Measurements from ENCODE around the gene ANP32E. TPM values are rescaled to one million over a fixed set of nuclear protein-coding genes. Genes with fewer than 3 reads are reported as not detected.

Gene ANP32E
- total and polyA plus RNA-seq, 2 of the 8 experiments (the other 6 are each of a cell fraction or from before 2014, with no cell fraction given), result 20.7 to 123 TPM

DNA sequence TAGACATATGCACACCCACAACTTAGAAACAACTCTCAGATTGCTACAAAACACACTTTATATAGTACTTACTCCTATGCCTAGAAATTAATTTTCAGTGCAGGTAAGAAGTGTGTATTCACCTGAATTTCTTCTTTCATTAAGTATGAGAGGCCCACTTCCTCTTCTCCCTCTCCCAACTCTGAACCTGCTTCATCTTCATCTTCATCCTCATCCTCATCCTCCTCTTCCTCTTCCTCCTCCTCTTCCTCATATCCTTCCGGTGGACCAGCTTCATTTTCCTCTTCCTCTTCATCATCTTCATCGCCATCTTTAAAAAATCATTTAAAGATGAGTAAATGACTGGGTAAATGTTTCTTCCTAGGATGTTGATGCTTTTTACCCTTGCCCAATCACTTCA lies 9.4 kb downstream of the ANP32E start:
- no peak overlapping the region for H3K14ac ChIP-seq (ENCODE audit: insufficient read length)
- H3K23me2 ChIP-seq (ENCODE audit: low read depth, low read length), result no peaks in the 10 kb centered on the region
- H4K20me1 ChIP-seq (replicated peaks in 1 of 2; ENCODE audit: control insufficient read depth in 1 of 2, insufficient read depth in 2 of 2, low read length in 2 of 2), result peaks cover 2 to 4% of the 10 kb centered on the region in 2 experiments
- H2BK20ac ChIP-seq (ENCODE audit: low read length), result no peak overlapping the region
- H2BK15ac ChIP-seq (ENCODE audit: low read length), result no peak overlapping the region
- H3K18ac ChIP-seq (ENCODE audit: extremely low read depth, low read length), result no peak overlapping the region
- no peak overlapping the region for H3K9ac ChIP-seq (replicated peaks in 1 of 4; ENCODE audit: extremely low read depth in 1 of 4, low read depth in 3 of 4, low read length in 3 of 4)
- FAIRE-seq (no peak), DNase-seq (ENCODE audit: low read depth in 1 of 2, low spot score in 2 of 2) (no peak)
- CTCF ChIA-PET (ENCODE audit: partially characterized antibody), result interaction anchor here (0.6 to 1.1 kb wide), 2 partner anchors 12 to 35 kb away, joined by 3 read pairs; no protein-coding TSS in a partner anchor
- no peaks in the 10 kb centered on the region for H3K27me3 ChIP-seq (replicated peaks in 1 of 4; ENCODE audit: control insufficient read depth in 3 of 4, extremely low read depth in 1 of 4, insufficient read depth in 3 of 4, low read length in 3 of 4)
- peaks cover 0 to 20% of the 10 kb centered on the region in 2 experiments; a peak in 2 of 4 replicates for H3K79me2 ChIP-seq (ENCODE audit: control insufficient read depth in 1 of 2, insufficient read depth in 2 of 2, low read length in 2 of 2)
- no peak overlapping the region for H2AFZ ChIP-seq (ENCODE audit: low read length)
- WGBS, 2 experiments (ENCODE audit: extremely low coverage in 1 of 2, insufficient coverage in 1 of 2, insufficient read length in 1 of 2, insufficient replicate concordance in 2 of 2, low coverage in 1 of 2, low lambda C conversion rate in 2 of 2, missing lambda C conversion rate in 1 of 2), result 100% methylated on average over 1 to 2 of the region's 2 CpGs
- no peak overlapping the region for H4K91ac ChIP-seq (replicated peaks; ENCODE audit: insufficient read length, low read length)
- no peaks in the 10 kb centered on the region for H3K79me1 ChIP-seq (ENCODE audit: low read depth, low read length)
- no peak overlapping the region for H2BK12ac ChIP-seq (ENCODE audit: low read depth, low read length)
- no peak overlapping the region for H2AK5ac ChIP-seq (ENCODE audit: low read depth, low read length)
- no peak overlapping the region for H3K4me2 ChIP-seq (ENCODE audit: insufficient read depth in 1 of 2, low read depth in 2 of 2, low read length in 2 of 2)
- H3K4me3 ChIP-seq (ENCODE audit: extremely low read depth in 1 of 4, insufficient read depth in 2 of 4, low read depth in 3 of 4, low read length in 4 of 4), result no peak overlapping the region
- no peaks in the 10 kb centered on the region for H3K4me1 ChIP-seq (replicated peaks in 1 of 4; ENCODE audit: control insufficient read depth in 3 of 4, insufficient read depth in 4 of 4, low read length in 3 of 4)
- H3K56ac ChIP-seq (replicated peaks; ENCODE audit: insufficient read length, low read depth, low read length), result no peak overlapping the region
- H2BK120ac ChIP-seq (replicated peaks; ENCODE audit: low read depth, low read length), result no peak overlapping the region
- no peak overlapping the region for H4K8ac ChIP-seq (ENCODE audit: extremely low read depth, insufficient read depth, low read length)
- no peak overlapping the region for H2BK5ac ChIP-seq (ENCODE audit: low read depth, low read length)
- no peaks in the 10 kb centered on the region for H3K9me3 ChIP-seq (ENCODE audit: insufficient read depth in 2 of 2, low read depth in 1 of 2, low read length in 1 of 2)
- POLR2A ChIA-PET (ENCODE audit: partially characterized antibody), result interaction anchor here (1.4 kb wide), 1 partner anchor 9 kb away, joined by 3 read pairs; no protein-coding TSS in a partner anchor
- H3K23ac ChIP-seq (ENCODE audit: insufficient read length), result no peak overlapping the region
- no peak overlapping the region for H3K27ac ChIP-seq (ENCODE audit: low read depth, low read length)
- no peak overlapping the region for H4K5ac ChIP-seq (ENCODE audit: insufficient read length, low read depth, low read length)
- H3K4ac ChIP-seq (replicated peaks; ENCODE audit: insufficient read length, low read depth, low read length), result no peak overlapping the region
- peaks cover 14 to 65% (median 49%) of the 10 kb centered on the region in 4 experiments for H3K36me3 ChIP-seq (ENCODE audit: control insufficient read depth in 2 of 4, insufficient read depth in 4 of 4, low read length in 3 of 4)
- no peak for TF ChIP-seq SIN3A (conservative IDR thresholded peaks at IDR 0.05 in 1 of 2, IDR thresholded peaks at IDR 0.05 in 1 of 2; ENCODE audit: low read depth in 1 of 2, low read length in 2 of 2)
- no peak for TF ChIP-seq RAD21 (IDR thresholded peaks at IDR 0.05 in 1 of 2, conservative IDR thresholded peaks at IDR 0.05 in 1 of 2; ENCODE audit: low read depth in 2 of 2, low read length in 2 of 2)
- no peak for TF ChIP-seq FOSL1 (IDR thresholded peaks at IDR 0.05; ENCODE audit: insufficient read depth, low read depth, low read length)
- no peak for TF ChIP-seq SP2 (IDR thresholded peaks at IDR 0.05; ENCODE audit: low read length)
- no peak for TF ChIP-seq CBX8 (IDR thresholded peaks at IDR 0.05; ENCODE audit: borderline replicate concordance, low read depth, low read length)
- no peak for TF ChIP-seq CBX5 (IDR thresholded peaks at IDR 0.05; ENCODE audit: low read depth, low read length)
- TF ChIP-seq TAF7 (optimal IDR thresholded peaks at IDR 0.05; ENCODE audit: borderline replicate concordance, low read depth, low read length), result no peak
- no peak for TF ChIP-seq ZNF274 (IDR thresholded peaks at IDR 0.05; ENCODE audit: borderline replicate concordance, extremely low read depth, low read length)
- TF ChIP-seq EZH2 (IDR thresholded peaks at IDR 0.05; ENCODE audit: low read depth, low read length, severe bottlenecking), result no peak
- no peak for TF ChIP-seq CEBPB (IDR thresholded peaks at IDR 0.05; ENCODE audit: low read depth, low read length)
- no peak for TF ChIP-seq GTF2F1 (IDR thresholded peaks at IDR 0.05; ENCODE audit: borderline replicate concordance, low read depth, low read length)
- no peak for TF ChIP-seq MAFK (IDR thresholded peaks at IDR 0.05; ENCODE audit: low read depth, low read length)
- no peak for TF ChIP-seq TCF12 (IDR thresholded peaks at IDR 0.05; ENCODE audit: low read depth, low read length)
- no peak for TF ChIP-seq JUN (IDR thresholded peaks at IDR 0.05; ENCODE audit: low read depth, low read length)
- no peak for TF ChIP-seq YY1 (IDR thresholded peaks at IDR 0.05; ENCODE audit: low read depth, low read length)

Data from H1 (cell line).